Sigmoid colon (tissue), 4 donors: ENCODE data around the gene ATP6V1E1.

Experiments used
- CTCF ChIP-seq, 4 experiments: fragments of 450-650 bp in 3 of 4; fragments of 200-600 bp in 1 of 4; IDR thresholded peaks; one replicate each; pipeline ENCODE4 v1.5.1; 2016 to 2019; ENCODE audit warnings: antibody characterized with exemption in 4 of 4, mild to moderate bottlenecking in 3 of 4, moderate library complexity in 2 of 4
- EP300 ChIP-seq, 4 donors: sonication (generic); formaldehyde crosslinking; IDR thresholded peaks; one replicate each; pipeline ENCODE4 v1.6.1; 2017; ENCODE audit warnings: antibody characterized with exemption in 4 of 4

DNA sequence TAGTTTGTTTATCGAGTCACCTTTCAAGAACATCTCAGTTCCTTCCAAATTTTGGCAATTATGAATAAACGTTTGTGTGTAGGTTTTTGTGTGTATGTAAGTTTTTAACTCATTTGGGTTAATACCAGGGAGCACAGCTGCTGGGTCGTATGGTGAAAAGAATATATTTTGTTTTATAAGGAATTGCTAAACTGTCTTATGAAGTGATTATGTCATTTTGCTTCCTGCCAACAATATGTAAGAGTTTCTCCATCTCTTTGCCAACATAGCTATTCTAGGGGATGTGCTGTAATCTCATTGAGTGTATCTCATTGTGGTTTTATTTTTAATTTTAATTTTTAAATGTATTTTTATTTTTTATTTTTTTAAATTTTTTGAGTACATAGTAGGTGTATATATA is 37.3 kb upstream of the ATP6V1E1 start:
- TF ChIP-seq CTCF (IDR thresholded peaks at IDR 0.05), result no peak
- no peak for TF ChIP-seq EP300 (IDR thresholded peaks at IDR 0.05)
